GM13976 (cell line): ENCODE data around the gene DHX9.

ENCODE experiments used
- DNase-seq: peaks from one replicate; pipeline ENCODE4 v3.0.0; 2012; ENCODE audit warnings: low spot score
- in situ Hi-C: fragments of 300-500 bp; cut with MboI; formaldehyde crosslinking; loops from one replicate; pipeline ENCODE4 v1.12.0; 2022; ENCODE audit warnings: low sequenced_read_pairs, mixed read lengths, inconsistent platforms; ENCODE audit not compliant: unreplicated experiment
- TF ChIP-seq, protein P1 (sequence below): IDR thresholded peaks from 2 replicates; pipeline ENCODE4 v1.5.1; 2012; ENCODE audit warnings: borderline replicate concordance, mild to moderate bottlenecking; ENCODE audit not compliant: insufficient read depth; ENCODE audit errors: extremely low read depth, missing control alignments, control extremely low read depth

DHX9 gene

DNA sequence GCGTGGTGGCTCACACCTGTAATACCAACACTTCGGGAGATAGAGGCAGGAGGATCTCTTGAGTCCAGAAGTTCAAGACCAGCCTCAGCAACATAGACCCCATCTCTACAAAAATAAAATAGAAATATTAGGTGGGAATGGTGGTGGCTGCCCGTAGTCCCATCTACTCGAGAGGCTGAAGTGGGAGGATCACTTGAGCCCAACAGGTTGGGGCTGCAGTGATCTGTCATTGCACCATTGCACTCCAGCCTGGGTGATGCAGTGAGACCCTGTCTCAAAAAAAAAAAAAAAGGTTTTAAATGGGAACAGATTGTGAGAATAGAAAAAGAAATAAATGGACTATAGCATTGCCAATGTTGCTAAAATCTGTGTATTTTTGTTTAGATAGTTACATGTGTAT, 11.2 kb downstream of the DHX9 start:
- DNase-seq: no peak
- TF ChIP-seq, protein P1, sequence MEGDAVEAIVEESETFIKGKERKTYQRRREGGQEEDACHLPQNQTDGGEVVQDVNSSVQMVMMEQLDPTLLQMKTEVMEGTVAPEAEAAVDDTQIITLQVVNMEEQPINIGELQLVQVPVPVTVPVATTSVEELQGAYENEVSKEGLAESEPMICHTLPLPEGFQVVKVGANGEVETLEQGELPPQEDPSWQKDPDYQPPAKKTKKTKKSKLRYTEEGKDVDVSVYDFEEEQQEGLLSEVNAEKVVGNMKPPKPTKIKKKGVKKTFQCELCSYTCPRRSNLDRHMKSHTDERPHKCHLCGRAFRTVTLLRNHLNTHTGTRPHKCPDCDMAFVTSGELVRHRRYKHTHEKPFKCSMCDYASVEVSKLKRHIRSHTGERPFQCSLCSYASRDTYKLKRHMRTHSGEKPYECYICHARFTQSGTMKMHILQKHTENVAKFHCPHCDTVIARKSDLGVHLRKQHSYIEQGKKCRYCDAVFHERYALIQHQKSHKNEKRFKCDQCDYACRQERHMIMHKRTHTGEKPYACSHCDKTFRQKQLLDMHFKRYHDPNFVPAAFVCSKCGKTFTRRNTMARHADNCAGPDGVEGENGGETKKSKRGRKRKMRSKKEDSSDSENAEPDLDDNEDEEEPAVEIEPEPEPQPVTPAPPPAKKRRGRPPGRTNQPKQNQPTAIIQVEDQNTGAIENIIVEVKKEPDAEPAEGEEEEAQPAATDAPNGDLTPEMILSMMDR: no peak
- in situ Hi-C loops: no loop called here

DNA sequence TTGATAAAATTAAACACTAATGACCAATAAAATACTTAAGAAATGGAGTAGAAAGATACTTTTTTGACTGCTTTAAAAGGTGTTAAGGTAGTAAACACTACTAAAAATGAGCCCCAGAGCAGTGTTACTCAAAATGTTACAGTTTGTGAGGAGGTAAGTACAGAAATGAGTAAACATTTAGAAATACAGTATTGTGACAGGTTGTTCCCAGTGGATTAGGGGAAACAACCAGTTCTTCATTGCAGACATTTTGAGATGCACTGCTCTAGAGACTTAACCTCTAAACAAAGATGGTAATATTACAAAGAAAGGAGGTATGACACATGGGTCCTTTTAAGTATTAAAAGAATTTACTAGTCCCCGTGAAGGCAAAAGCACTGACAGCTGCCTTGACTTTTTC, 12.7 kb downstream of the DHX9 start:
- in situ Hi-C loops: no loop called here
- no peak for DNase-seq
- TF ChIP-seq, protein P1: no peak

DNA sequence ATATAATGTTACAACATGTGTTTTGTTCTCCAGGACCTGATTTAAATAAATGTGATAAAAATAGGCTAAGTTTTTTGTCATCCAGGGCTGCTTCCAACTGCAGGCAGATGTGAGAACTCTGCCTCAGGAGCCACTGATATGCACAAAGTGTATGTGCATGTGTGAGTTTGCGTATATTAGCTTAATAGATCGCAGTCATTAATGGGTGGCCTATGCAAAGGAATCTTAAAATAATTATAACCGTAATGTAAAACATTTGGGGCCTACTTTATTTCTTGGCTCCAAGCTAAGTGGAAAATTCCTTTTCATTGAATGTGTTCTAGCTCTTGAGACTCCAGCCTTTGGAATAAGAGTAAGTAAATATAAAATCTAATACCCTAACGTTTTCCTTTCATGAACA, 16.8 kb downstream of the DHX9 start:
- in situ Hi-C loops: no loop called here
- TF ChIP-seq, protein P1: no peak
- DNase-seq: no peak

DNA sequence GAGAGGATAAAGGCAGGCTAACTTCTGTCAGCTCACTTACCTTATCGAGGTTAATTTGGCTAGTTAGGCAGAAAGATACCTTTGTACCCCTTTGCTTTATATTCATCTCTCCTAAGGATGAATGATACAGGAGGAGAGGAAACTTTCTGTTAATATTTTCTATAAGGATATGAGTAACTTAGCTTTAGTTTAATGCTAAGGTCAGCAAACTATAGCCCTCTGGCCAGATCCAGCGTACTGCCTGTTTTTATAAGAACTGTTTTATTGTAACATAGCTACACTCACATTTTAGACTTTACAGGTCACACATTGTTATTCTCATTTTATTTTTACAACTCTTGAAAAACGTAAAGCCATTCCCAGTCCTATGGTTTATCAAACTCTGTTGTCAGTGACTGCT, 18.1 kb downstream of the DHX9 start:
- TF ChIP-seq, protein P1: no peak
- in situ Hi-C loops: no loop called here
- no peak for DNase-seq

DNA sequence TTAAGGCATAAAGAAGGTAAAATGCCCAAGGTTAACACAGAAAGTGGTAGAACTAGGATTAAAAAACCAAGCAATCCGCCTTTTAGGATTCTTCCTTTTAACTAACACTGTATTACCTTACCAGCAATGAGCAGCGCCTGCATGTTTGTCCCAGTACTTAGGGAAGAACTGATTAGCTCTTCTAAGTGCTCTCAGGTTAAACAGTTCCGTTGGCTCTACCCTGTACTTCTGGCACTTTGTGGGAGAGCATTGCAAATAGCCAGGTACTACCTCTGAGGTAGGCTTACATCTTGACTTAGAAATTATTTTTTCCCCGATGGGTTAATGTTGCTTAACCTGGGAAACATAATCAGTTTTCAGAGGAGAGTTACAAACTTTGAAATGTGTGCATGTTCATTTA, 21.5 kb downstream of the DHX9 start:
- in situ Hi-C loops: no loop called here

DNA sequence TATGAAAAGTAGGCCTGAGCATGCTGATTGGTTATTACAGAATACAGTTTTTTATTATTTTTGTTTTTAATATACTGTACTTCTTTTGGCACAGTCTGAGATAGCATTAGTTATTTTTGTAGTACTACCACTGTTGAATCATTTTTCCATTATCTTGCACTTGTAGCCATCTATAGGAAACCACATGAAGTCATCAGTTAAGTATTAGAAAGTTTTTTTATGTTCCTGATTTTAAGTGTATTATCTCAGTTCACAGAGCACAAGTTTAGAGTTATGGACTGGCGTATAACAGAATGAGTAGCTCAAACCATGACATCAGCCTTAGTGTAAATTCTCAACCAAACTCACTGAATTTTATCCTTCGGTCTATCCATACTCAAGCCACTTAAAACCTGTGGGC, 22.8 kb downstream of the DHX9 start:
- in situ Hi-C loops: no loop called here
- TF ChIP-seq, protein P1: no peak
- no peak for DNase-seq

More for the DNA sequence above, 21.5 kb downstream of the DHX9 start:
- TF ChIP-seq, protein P1: no peak
- DNase-seq: no peak

DNA sequence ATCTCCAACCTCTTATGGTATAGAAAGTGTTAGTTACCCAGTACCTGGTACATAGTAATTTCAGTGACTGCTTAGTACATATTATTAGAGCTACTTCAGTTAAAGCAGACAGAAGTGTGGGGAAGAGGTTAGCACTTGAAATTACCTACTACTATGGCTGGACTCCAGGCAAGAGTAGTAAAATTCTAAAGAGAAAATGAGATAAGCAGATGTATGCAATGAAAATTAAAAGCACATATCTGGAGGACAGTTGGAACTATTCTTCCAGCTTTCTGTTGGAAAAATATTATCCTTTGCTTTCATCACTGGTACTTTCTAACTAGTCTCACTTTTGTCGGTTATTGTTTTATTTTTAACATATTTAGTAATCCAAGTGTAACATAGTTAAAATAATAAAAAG, 23.7 kb downstream of the DHX9 start:
- TF ChIP-seq, protein P1: no peak
- in situ Hi-C loops: no loop called here
- no peak for DNase-seq
